Keratinocyte (primary cell): ENCODE measurements around the gene UPB1. TPM values are rescaled to one million over a fixed set of nuclear protein-coding genes. Genes with fewer than 3 reads are reported as not detected.

Experiments used
- DNase-seq: peaks from one replicate; pipeline ENCODE4 v3.0.0-alpha.2; 2011; ENCODE audit warnings: low read depth, missing footprints, low spot score
- FAIRE-seq: peaks from 2 replicates; lab custom pipeline; 2011; peaks lifted over from hg19 to GRCh38; lab: Jason Lieb, UNC
- H2AFZ ChIP-seq: 2 replicates; pipeline ENCODE4 v1.6.0; 2012; ENCODE audit warnings: low read length, control low read depth, inconsistent platforms; ENCODE audit not compliant: control insufficient read depth
- H3K27ac ChIP-seq: 2 replicates; pipeline ENCODE4 v1.5.1; 2011; ENCODE audit warnings: low read length; ENCODE audit not compliant: control insufficient read depth, insufficient read depth
- H3K27me3 ChIP-seq: 3 replicates; pipeline ENCODE4 v1.6.0; 2011; ENCODE audit warnings: low read length; ENCODE audit not compliant: control insufficient read depth, insufficient read depth; ENCODE audit errors: extremely low read depth
- H3K36me3 ChIP-seq, 2 experiments: 2 replicates in 1 of 2; 3 replicates in 1 of 2; pipeline ENCODE4 v1.5.1; 2011; ENCODE audit warnings: low read length in 2 of 2, mild to moderate bottlenecking in 1 of 2; ENCODE audit not compliant: control insufficient read depth in 2 of 2, insufficient read depth in 2 of 2; ENCODE audit errors: extremely low read depth in 1 of 2
- H3K4me1 ChIP-seq: 3 replicates; pipeline ENCODE4 v1.5.1; 2011; ENCODE audit warnings: low read length; ENCODE audit not compliant: control insufficient read depth, insufficient read depth; ENCODE audit errors: extremely low read depth
- H3K4me2 ChIP-seq: 3 replicates; pipeline ENCODE4 v1.6.0; 2011; ENCODE audit warnings: low read depth, low read length; ENCODE audit not compliant: control insufficient read depth, insufficient read depth; ENCODE audit errors: extremely low read depth
- H3K4me3 ChIP-seq, 3 experiments: fragments of 200-600 bp in 1 of 3; sonication (generic) in 1 of 3; 2 replicates in 2 of 3; 3 replicates in 1 of 3; pipeline ENCODE4 v1.5.1; 2011 to 2016; ENCODE audit warnings: low read length in 3 of 3, mild to moderate bottlenecking in 3 of 3, control low read depth in 2 of 3, inconsistent platforms in 1 of 3, low read depth in 1 of 3, mixed read lengths in 1 of 3, mixed run types in 1 of 3, moderate library complexity in 1 of 3; ENCODE audit not compliant: control insufficient read depth in 2 of 3, insufficient read depth in 2 of 3; ENCODE audit errors: extremely low read depth in 1 of 3
- H3K79me2 ChIP-seq: 2 replicates; pipeline ENCODE4 v1.6.0; 2012; ENCODE audit warnings: low read length; ENCODE audit not compliant: control insufficient read depth, insufficient read depth
- H3K9ac ChIP-seq: 3 replicates; pipeline ENCODE4 v1.6.0; 2011; ENCODE audit warnings: low read length; ENCODE audit not compliant: control insufficient read depth, insufficient read depth; ENCODE audit errors: extremely low read depth
- H3K9me1 ChIP-seq: 3 replicates; pipeline ENCODE4 v1.6.0; 2011; ENCODE audit warnings: low read length; ENCODE audit not compliant: control insufficient read depth, insufficient read depth; ENCODE audit errors: extremely low read depth
- H3K9me3 ChIP-seq: 2 replicates; pipeline ENCODE4 v1.5.1; 2012; ENCODE audit warnings: low read depth, low read length; ENCODE audit not compliant: control insufficient read depth
- H4K20me1 ChIP-seq: 3 replicates; pipeline ENCODE4 v1.6.0; 2011; ENCODE audit warnings: low read length; ENCODE audit not compliant: control insufficient read depth, insufficient read depth; ENCODE audit errors: extremely low read depth
- CTCF ChIP-seq, 3 experiments: IDR thresholded peaks in 1 of 3; conservative IDR thresholded peaks in 1 of 3; optimal IDR thresholded peaks in 1 of 3; 2 replicates in 2 of 3; 3 replicates in 1 of 3; pipeline versions ENCODE3 to v1.5.1; 2011; ENCODE audit warnings: low read length in 3 of 3, mild to moderate bottlenecking in 3 of 3, moderate library complexity in 2 of 3, control low read depth in 1 of 3, inconsistent platforms in 1 of 3; ENCODE audit not compliant: insufficient read depth in 2 of 3; ENCODE audit errors: extremely low read depth in 1 of 3
- EZH2 ChIP-seq: IDR thresholded peaks from one replicate; pipeline ENCODE4 v1.6.1; 2012; ENCODE audit warnings: inconsistent platforms, mild to moderate bottlenecking, low read length, moderate library complexity
- dilution Hi-C: fragments of 300-500 bp; cut with MboI; formaldehyde crosslinking; loops from one replicate; pipeline ENCODE4 v1.7.0; 2020; ENCODE audit warnings: low sequenced_read_pairs; ENCODE audit not compliant: extremely low pct_ligation_motif_present
- polyA plus RNA-seq, 5 experiments: library from polyadenylated mRNA; depleted of rRNA in 3 of 5; stranded (reverse) in 3 of 5; stranded (forward) in 1 of 5; unstranded in 1 of 5; fragments of >200 nt; gene quantifications; 1 replicate in 1 of 5; 2 replicates in 3 of 5; 3 replicates in 1 of 5; pipeline versions ENCODE4 v1.2.1 to v1.2.3, GENCODE V29; 2011 to 2012; ENCODE audit warnings: missing spikeins in 2 of 5, low read depth in 1 of 5, low replicate concordance in 1 of 5

The UPB1 gene
- polyA plus RNA-seq, 1 donor (not counting 4 experiments of a cell fraction or from before 2014, with no cell fraction given), result not detected

DNA sequence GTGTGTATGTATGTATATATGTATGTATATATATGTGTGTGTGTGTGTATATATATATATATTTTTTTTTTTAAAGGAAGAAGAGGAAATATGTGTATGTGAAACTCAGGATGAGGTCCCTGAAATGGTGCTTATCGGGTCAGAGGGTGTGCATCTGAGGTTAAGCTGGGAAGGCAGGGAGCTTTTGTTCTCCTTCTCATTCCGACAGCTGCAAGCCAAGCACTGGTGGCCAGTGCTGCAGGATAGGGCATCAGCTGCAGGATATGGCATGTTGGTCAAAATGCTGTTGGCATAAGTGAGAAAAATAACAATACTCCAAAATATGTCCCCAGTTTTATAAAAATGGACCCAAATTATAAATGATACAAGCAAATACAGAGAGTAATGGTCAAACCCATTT is 68.1 kb downstream of the UPB1 start:
- Histone ChIP-seq H4K20me1 (peaks cover 18% of the 10 kb centered on the region), H3K9me1 (no peaks in the 10 kb centered on the region), H3K27me3 (no peaks in the 10 kb centered on the region), H3K36me3 (peaks cover 31 to 37% of the 10 kb centered on the region in 2 experiments), H3K4me1 (no peaks in the 10 kb centered on the region), H3K4me3 (no peak overlapping the region), H3K4me2 (no peak overlapping the region), H3K9me3 (no peaks in the 10 kb centered on the region), H3K79me2 (peaks cover 91% of the 10 kb centered on the region), H2AFZ (no peak overlapping the region), H3K27ac (no peak overlapping the region), H3K9ac (no peak overlapping the region)
- dilution Hi-C loops, result no loop called here
- FAIRE-seq, result no peak
- no peak for DNase-seq
- TF ChIP-seq EZH2 (no peak), CTCF (optimal IDR thresholded peaks at IDR 0.05 in 1 of 3, IDR thresholded peaks at IDR 0.05 in 1 of 3, conservative IDR thresholded peaks at IDR 0.05 in 1 of 3; ENCODE audit: extremely low read depth in 1 of 3, insufficient read depth in 2 of 3, low read length in 3 of 3) (no peak)

GRCh38 chr22:24564376-24565058 is 69.4 kb downstream of the UPB1 start:
- no peak overlapping the region for H3K27ac ChIP-seq
- DNase-seq, result no peak
- H3K9ac ChIP-seq, result no peak overlapping the region
- H3K27me3 ChIP-seq, result no peaks in the 10 kb centered on the region
- TF ChIP-seq CTCF (optimal IDR thresholded peaks at IDR 0.05 in 1 of 3, IDR thresholded peaks at IDR 0.05 in 1 of 3, conservative IDR thresholded peaks at IDR 0.05 in 1 of 3; ENCODE audit: extremely low read depth in 1 of 3, insufficient read depth in 2 of 3, low read length in 3 of 3) (no peak), EZH2 (no peak)
- H3K9me3 ChIP-seq, result no peaks in the 10 kb centered on the region
- dilution Hi-C loops, result no loop called here
- no peaks in the 10 kb centered on the region for H3K9me1 ChIP-seq
- no peaks in the 10 kb centered on the region for H3K4me1 ChIP-seq
- peaks cover 18% of the 10 kb centered on the region for H4K20me1 ChIP-seq
- H3K4me2 ChIP-seq, result no peak overlapping the region
- H3K4me3 ChIP-seq, result no peak overlapping the region
- peaks cover 28 to 31% of the 10 kb centered on the region in 2 experiments for H3K36me3 ChIP-seq
- peaks cover 85% of the 10 kb centered on the region for H3K79me2 ChIP-seq
- H2AFZ ChIP-seq, result no peak overlapping the region
- no peak for FAIRE-seq
